ENCODE results near the gene CES3.

Gene CES3

DNA sequence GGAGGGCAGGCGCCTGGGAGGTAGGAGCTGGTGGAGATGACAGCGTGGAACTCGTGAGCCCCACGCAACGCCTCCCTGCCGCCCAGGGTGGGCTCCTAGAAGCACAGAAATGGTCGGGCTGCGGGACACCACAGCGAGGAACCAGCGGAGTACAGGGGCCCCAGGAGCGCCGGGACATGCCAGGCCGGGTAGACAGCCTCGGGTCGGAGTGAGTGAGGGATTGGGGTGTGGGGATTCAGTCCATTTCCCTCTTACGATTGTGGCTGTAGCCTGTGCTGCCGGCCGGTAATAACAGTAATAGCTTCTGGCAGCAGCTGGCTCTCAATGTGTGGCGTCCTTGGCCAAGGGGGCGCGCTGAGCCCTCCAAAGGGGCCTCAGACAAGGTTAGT, 12.2 kb upstream of the CES3 start:
- no peaks in the 10 kb centered on the region for H3K36me3 ChIP-seq
- TF ChIP-seq, protein P1, sequence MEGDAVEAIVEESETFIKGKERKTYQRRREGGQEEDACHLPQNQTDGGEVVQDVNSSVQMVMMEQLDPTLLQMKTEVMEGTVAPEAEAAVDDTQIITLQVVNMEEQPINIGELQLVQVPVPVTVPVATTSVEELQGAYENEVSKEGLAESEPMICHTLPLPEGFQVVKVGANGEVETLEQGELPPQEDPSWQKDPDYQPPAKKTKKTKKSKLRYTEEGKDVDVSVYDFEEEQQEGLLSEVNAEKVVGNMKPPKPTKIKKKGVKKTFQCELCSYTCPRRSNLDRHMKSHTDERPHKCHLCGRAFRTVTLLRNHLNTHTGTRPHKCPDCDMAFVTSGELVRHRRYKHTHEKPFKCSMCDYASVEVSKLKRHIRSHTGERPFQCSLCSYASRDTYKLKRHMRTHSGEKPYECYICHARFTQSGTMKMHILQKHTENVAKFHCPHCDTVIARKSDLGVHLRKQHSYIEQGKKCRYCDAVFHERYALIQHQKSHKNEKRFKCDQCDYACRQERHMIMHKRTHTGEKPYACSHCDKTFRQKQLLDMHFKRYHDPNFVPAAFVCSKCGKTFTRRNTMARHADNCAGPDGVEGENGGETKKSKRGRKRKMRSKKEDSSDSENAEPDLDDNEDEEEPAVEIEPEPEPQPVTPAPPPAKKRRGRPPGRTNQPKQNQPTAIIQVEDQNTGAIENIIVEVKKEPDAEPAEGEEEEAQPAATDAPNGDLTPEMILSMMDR (IDR thresholded peaks at IDR 0.05; ENCODE audit: low read depth, low read length): no peak
- no peak for DNase-seq
- H3K4me3 ChIP-seq (ENCODE audit: low read depth, low read length): no peak overlapping the region
- H3K27me3 ChIP-seq (ENCODE audit: insufficient read depth, low read depth, severe bottlenecking): no peaks in the 10 kb centered on the region
- no peak overlapping the region for H3K27ac ChIP-seq
- peaks cover 7% of the 10 kb centered on the region for H3K9me3 ChIP-seq (ENCODE audit: severe bottlenecking)

DNA sequence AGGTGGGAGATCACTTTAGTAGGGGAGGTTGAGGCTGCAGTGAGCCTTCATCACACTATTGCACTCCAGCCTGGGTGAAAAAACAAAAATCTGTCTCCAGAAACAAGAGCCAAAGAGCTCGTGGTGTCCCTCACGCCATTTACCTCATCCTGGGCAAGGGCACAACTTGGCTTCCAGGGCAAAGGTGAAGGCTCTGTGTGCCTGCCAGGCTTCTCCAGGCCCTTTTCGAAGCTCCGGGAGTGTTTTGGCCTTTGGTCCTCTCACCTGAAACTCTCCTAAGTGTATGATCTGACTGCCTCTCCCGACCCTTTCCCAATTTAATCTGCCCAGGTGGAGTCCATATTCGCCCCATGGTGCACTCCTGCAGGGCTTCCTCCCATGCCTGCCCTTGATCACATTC, 11.6 kb upstream of the CES3 start:
- DNase-seq: no peak
- Histone ChIP-seq H3K4me3 (ENCODE audit: low read depth, low read length) (no peak overlapping the region), H3K9me3 (ENCODE audit: severe bottlenecking) (peaks cover 7% of the 10 kb centered on the region), H3K27me3 (ENCODE audit: insufficient read depth, low read depth, severe bottlenecking) (no peaks in the 10 kb centered on the region), H3K36me3 (no peaks in the 10 kb centered on the region), H3K27ac (no peak overlapping the region)
- TF ChIP-seq, protein P1 (IDR thresholded peaks at IDR 0.05; ENCODE audit: low read depth, low read length): no peak

DNA sequence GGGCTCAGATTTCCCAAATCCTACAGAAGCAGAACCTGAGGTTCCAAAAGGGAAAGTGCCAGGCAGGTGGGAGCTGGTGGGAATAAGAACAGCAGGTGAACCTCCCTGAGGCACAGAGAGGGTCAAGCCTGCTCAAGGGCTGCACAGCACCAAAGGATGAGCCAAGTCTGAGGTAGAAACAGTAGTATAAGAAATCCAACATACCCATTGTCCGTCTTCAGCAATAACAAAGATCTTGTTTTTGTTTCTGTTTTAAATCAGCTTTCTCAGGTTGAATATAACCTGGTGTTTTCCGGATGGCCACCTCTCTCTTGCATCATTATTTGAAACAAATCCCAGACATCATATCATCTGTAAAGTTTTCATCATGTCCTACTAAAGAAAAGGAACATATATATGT, 10.6 kb upstream of the CES3 start:
- no peaks in the 10 kb centered on the region for H3K36me3 ChIP-seq
- H3K9me3 ChIP-seq (ENCODE audit: severe bottlenecking): peaks cover 7% of the 10 kb centered on the region
- peak overlapping the region; percentile 4; the same call in 1 of the 2 replicates for H3K27ac ChIP-seq
- no peak overlapping the region for H3K4me3 ChIP-seq (ENCODE audit: low read depth, low read length)
- H3K27me3 ChIP-seq (ENCODE audit: insufficient read depth, low read depth, severe bottlenecking): no peaks in the 10 kb centered on the region
- no peak for DNase-seq
- TF ChIP-seq, protein P1 (IDR thresholded peaks at IDR 0.05; ENCODE audit: low read depth, low read length): no peak

DNA sequence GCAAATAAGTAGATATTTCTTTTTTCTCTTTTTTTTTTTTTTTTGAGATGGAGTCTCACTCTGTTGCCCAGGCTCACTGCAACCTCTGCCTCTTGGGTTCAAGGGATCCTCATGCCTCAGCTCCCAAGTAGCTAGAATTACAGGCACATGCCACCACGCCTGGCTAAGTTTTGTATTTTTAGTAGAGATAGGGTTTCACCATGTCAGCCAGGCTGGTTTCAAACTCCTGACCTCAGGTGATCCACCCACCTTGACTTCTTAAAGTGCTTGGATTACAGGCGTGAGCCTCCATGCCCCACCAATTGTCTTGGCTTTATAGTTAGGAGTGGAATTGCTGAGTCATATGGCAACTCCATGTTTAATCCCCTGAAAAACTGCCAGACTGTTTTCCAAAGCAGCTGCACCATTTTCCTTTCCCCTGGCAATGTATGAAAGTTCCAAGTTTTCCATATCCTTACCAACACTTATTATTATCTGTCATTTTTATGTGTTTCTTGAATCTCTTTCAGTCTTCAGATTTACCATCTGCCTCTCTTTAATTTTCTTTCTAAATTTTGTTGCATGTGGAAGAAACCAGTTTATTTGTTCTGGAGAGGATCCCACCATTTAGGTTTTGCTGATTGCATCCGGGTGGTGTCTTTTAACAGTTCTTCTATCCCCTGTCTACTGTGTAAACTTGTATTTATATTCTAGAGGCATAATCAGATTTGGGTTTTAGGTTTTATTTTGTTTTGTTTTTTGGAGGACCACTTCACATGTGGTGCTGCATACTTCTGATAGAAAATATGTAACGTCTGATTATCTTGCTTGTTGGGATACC, 9.9 kb upstream of the CES3 start:
- Histone ChIP-seq H3K4me3 (ENCODE audit: low read depth, low read length) (no peak overlapping the region), H3K36me3 (no peaks in the 10 kb centered on the region), H3K27me3 (ENCODE audit: insufficient read depth, low read depth, severe bottlenecking) (no peaks in the 10 kb centered on the region), H3K27ac (peak overlapping the region; percentile 74), H3K9me3 (ENCODE audit: severe bottlenecking) (peaks cover 7% of the 10 kb centered on the region)
- TF ChIP-seq, protein P1 (IDR thresholded peaks at IDR 0.05; ENCODE audit: low read depth, low read length): no peak
- peak; percentile 53 for DNase-seq

DNA sequence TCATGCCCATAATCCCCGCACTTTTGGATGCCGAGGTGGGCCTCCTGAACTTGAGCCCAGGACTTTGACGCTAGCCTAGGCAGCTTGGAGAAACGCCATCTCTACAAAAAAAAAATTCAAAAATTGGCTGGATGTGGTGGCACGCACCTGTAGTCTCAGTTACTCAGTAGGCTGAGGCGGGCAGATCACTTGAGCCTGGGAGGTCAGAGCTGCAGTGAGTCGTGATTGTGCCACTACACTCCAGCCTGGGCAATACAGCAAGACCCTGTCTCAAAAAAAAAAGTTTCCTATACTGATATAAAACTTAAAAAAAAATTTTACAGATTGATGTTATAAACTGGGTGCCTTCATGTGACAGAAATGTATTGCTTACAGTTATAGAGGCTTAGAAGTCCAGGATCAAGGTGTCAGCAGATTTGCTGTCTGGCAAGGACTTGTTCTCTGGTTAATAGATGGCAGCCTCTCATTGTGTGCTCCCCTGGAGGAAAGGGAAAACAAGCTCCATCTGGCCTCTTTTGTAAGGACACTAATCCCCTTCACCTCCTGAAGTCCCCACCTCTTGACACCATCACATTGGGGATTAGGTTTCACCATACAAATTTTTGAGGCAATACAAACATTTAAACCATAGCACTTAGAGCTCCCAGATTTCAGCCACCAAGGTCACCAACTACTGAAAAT, 8.5 kb upstream of the CES3 start:
- DNase-seq: peak; percentile 76
- Histone ChIP-seq H3K4me3 (ENCODE audit: low read depth, low read length) (no peak overlapping the region), H3K27ac (peak overlapping the region; percentile 74), H3K9me3 (ENCODE audit: severe bottlenecking) (peaks cover 7% of the 10 kb centered on the region), H3K36me3 (no peaks in the 10 kb centered on the region), H3K27me3 (ENCODE audit: insufficient read depth, low read depth, severe bottlenecking) (no peaks in the 10 kb centered on the region)
- TF ChIP-seq, protein P1 (IDR thresholded peaks at IDR 0.05; ENCODE audit: low read depth, low read length): no peak
